HG03460 (cell line): Measurements from ENCODE around the gene KNDC1.

Experiments
- ATAC-seq: cut with Tn5 transposase; IDR thresholded peaks from one replicate; pipeline ENCODE4 v1.9.1; 2021; ENCODE audit not compliant: unreplicated experiment

The KNDC1 gene

GRCh38 chr10:133176546-133176945, 16.5 kb downstream of the KNDC1 start:
- no peak for ATAC-seq

GRCh38 chr10:133177380-133178157, 17.6 kb downstream of the KNDC1 start:
- no peak for ATAC-seq

GRCh38 chr10:133178357-133179127, 18.5 kb downstream of the KNDC1 start:
- ATAC-seq = no peak

GRCh38 chr10:133179128-133179520, 19.1 kb downstream of the KNDC1 start:
- no peak for ATAC-seq

GRCh38 chr10:133179651-133180050, 19.6 kb downstream of the KNDC1 start:
- no peak for ATAC-seq

- ATAC-seq = no peak
Observed at GRCh38 chr10:133180192-133180964, 20.4 kb downstream of the KNDC1 start.

GRCh38 chr10:133180965-133181639, 21.1 kb downstream of the KNDC1 start:
- no peak for ATAC-seq

GRCh38 chr10:133182190-133182589, 22.2 kb downstream of the KNDC1 start:
- ATAC-seq = no peak

GRCh38 chr10:133182791-133183645, 23.0 kb downstream of the KNDC1 start:
- ATAC-seq = no peak

GRCh38 chr10:133183646-133184378, 23.8 kb downstream of the KNDC1 start:
- no peak for ATAC-seq

GRCh38 chr10:133184591-133185244, 24.7 kb downstream of the KNDC1 start:
- no peak for ATAC-seq

- ATAC-seq = no peak
Observed at GRCh38 chr10:133185421-133185820, 25.4 kb downstream of the KNDC1 start.

- ATAC-seq = no peak
Observed at GRCh38 chr10:133185916-133186315, 25.9 kb downstream of the KNDC1 start.

- no peak for ATAC-seq
Observed at GRCh38 chr10:133186416-133187090, 26.5 kb downstream of the KNDC1 start.

GRCh38 chr10:133187091-133187905, 27.3 kb downstream of the KNDC1 start:
- no peak for ATAC-seq

- no peak for ATAC-seq
Observed at GRCh38 chr10:133187906-133188681, 28.1 kb downstream of the KNDC1 start.

GRCh38 chr10:133189256-133189655, 29.2 kb downstream of the KNDC1 start:
- ATAC-seq = no peak
